ENCODE measurements around the gene LRP5. TPM values are rescaled to one million over a fixed set of nuclear protein-coding genes. Genes with fewer than 3 reads are reported as not detected.

Gene LRP5
- total RNA-seq, 2 experiments from 2014 or later = 32.2 to 32.7 TPM

- Mint-ChIP-seq H3K36me3 (ENCODE audit: low read depth) (peaks cover 5% of the 10 kb centered on the region), H3K27ac (peak overlapping the region; percentile 87), H3K27me3 (no peaks in the 10 kb centered on the region), H3K4me1 (peaks cover 51% of the 10 kb centered on the region), H3K9me3 (no peaks in the 10 kb centered on the region), H3K4me3 (no peak overlapping the region)
- POLR2A ChIA-PET = no interaction called here
- CTCF ChIA-PET = no interaction called here
- no peak for DNase-seq
Observed at GRCh38 chr11:68379206-68379605, 66.8 kb downstream of the LRP5 start.

- no peak for DNase-seq
- Mint-ChIP-seq H3K4me1 (peaks cover 50% of the 10 kb centered on the region), H3K27me3 (no peaks in the 10 kb centered on the region), H3K9me3 (no peaks in the 10 kb centered on the region), H3K4me3 (peak overlapping the region; percentile 55), H3K27ac (peak overlapping the region; percentile 87), H3K36me3 (ENCODE audit: low read depth) (peaks cover 5% of the 10 kb centered on the region)
- POLR2A ChIA-PET = no interaction called here
- CTCF ChIA-PET = interaction anchor here (0.8 to 1.4 kb wide), 2 partner anchors 62 to 124 kb away, joined by 3 to 4 read pairs; no protein-coding TSS in a partner anchor
Observed at GRCh38 chr11:68380786-68381622, 68.6 kb downstream of the LRP5 start.

GRCh38 chr11:68381716-68382115, 69.3 kb downstream of the LRP5 start:
- DNase-seq = no peak
- Mint-ChIP-seq H3K4me3 (no peak overlapping the region), H3K27ac (peak overlapping the region; percentile 86), H3K9me3 (no peaks in the 10 kb centered on the region), H3K27me3 (no peaks in the 10 kb centered on the region), H3K4me1 (peaks cover 50% of the 10 kb centered on the region), H3K36me3 (ENCODE audit: low read depth) (peaks cover 5% of the 10 kb centered on the region)
- ChIA-PET POLR2A (no interaction called here), CTCF (interaction anchor here (1.0 kb wide), 1 partner anchor 84 kb away, joined by 3 read pairs; no protein-coding TSS in a partner anchor)

- DNase-seq = no peak
- ChIA-PET CTCF (interaction anchor here (1.0 to 1.8 kb wide), 4 partner anchors 18 to 95 kb away, joined by 3 read pairs; no protein-coding TSS in a partner anchor), POLR2A (no interaction called here)
- H3K4me1 Mint-ChIP-seq = peaks cover 50% of the 10 kb centered on the region
- no peak overlapping the region for H3K4me3 Mint-ChIP-seq
- H3K27me3 Mint-ChIP-seq = no peaks in the 10 kb centered on the region
- peak overlapping the region; percentile 86 for H3K27ac Mint-ChIP-seq
- H3K36me3 Mint-ChIP-seq (ENCODE audit: low read depth) = peaks cover 5% of the 10 kb centered on the region
- no peaks in the 10 kb centered on the region for H3K9me3 Mint-ChIP-seq
Observed at GRCh38 chr11:68382358-68382998, 70.1 kb downstream of the LRP5 start.

GRCh38 chr11:68383976-68384501, 71.6 kb downstream of the LRP5 start:
- peaks cover 49% of the 10 kb centered on the region for H3K4me1 Mint-ChIP-seq
- POLR2A ChIA-PET = no interaction called here
- H3K27ac Mint-ChIP-seq = no peak overlapping the region
- H3K9me3 Mint-ChIP-seq = no peaks in the 10 kb centered on the region
- H3K4me3 Mint-ChIP-seq = no peak overlapping the region
- DNase-seq = peak; percentile 76
- peaks cover 5% of the 10 kb centered on the region for H3K36me3 Mint-ChIP-seq (ENCODE audit: low read depth)
- CTCF ChIA-PET = interaction anchor here (0.9 to 1.8 kb wide), 4 partner anchors 17 to 126 kb away, joined by 3 read pairs; no protein-coding TSS in a partner anchor
- H3K27me3 Mint-ChIP-seq = no peaks in the 10 kb centered on the region

- Mint-ChIP-seq H3K36me3 (ENCODE audit: low read depth) (peaks cover 5% of the 10 kb centered on the region), H3K9me3 (no peaks in the 10 kb centered on the region), H3K4me1 (peaks cover 44% of the 10 kb centered on the region), H3K27ac (no peak overlapping the region), H3K27me3 (no peaks in the 10 kb centered on the region), H3K4me3 (no peak overlapping the region)
- CTCF ChIA-PET = interaction anchor here (1.0 kb wide), 1 partner anchor 42 kb away, joined by 3 read pairs; no protein-coding TSS in a partner anchor
- POLR2A ChIA-PET = no interaction called here
- DNase-seq = no peak
Observed at GRCh38 chr11:68384530-68385081, 72.2 kb downstream of the LRP5 start.

GRCh38 chr11:68385128-68385527, 72.7 kb downstream of the LRP5 start:
- POLR2A ChIA-PET = no interaction called here
- Mint-ChIP-seq H3K27ac (no peak overlapping the region), H3K27me3 (no peaks in the 10 kb centered on the region), H3K4me1 (peaks cover 38% of the 10 kb centered on the region), H3K36me3 (ENCODE audit: low read depth) (peaks cover 5% of the 10 kb centered on the region), H3K4me3 (no peak overlapping the region), H3K9me3 (no peaks in the 10 kb centered on the region)
- DNase-seq = no peak
- CTCF ChIA-PET = interaction anchor here (1.0 kb wide), 1 partner anchor 42 kb away, joined by 3 read pairs; no protein-coding TSS in a partner anchor

- H3K4me1 Mint-ChIP-seq = peaks cover 25% of the 10 kb centered on the region
- no peak overlapping the region for H3K27ac Mint-ChIP-seq
- no peaks in the 10 kb centered on the region for H3K27me3 Mint-ChIP-seq
- no peaks in the 10 kb centered on the region for H3K9me3 Mint-ChIP-seq
- ChIA-PET CTCF (no interaction called here), POLR2A (no interaction called here)
- H3K4me3 Mint-ChIP-seq = no peak overlapping the region
- no peaks in the 10 kb centered on the region for H3K36me3 Mint-ChIP-seq (ENCODE audit: low read depth)
- DNase-seq = no peak
Observed at GRCh38 chr11:68386331-68386978, 74.1 kb downstream of the LRP5 start.

- peaks cover 12% of the 10 kb centered on the region for H3K4me1 Mint-ChIP-seq
- no peak overlapping the region for H3K27ac Mint-ChIP-seq
- H3K36me3 Mint-ChIP-seq (ENCODE audit: low read depth) = no peaks in the 10 kb centered on the region
- ChIA-PET POLR2A (no interaction called here), CTCF (interaction anchor here (0.8 kb wide), 1 partner anchor 432 kb away, joined by 3 read pairs; no protein-coding TSS in a partner anchor)
- no peak for DNase-seq
- H3K4me3 Mint-ChIP-seq = no peak overlapping the region
- no peaks in the 10 kb centered on the region for H3K9me3 Mint-ChIP-seq
- no peaks in the 10 kb centered on the region for H3K27me3 Mint-ChIP-seq
Observed at GRCh38 chr11:68387840-68388239, 75.4 kb downstream of the LRP5 start.

- Mint-ChIP-seq H3K4me3 (no peak overlapping the region), H3K4me1 (peaks cover 4% of the 10 kb centered on the region), H3K36me3 (ENCODE audit: low read depth) (no peaks in the 10 kb centered on the region), H3K27me3 (no peaks in the 10 kb centered on the region), H3K27ac (no peak overlapping the region), H3K9me3 (no peaks in the 10 kb centered on the region)
- ChIA-PET CTCF (interaction anchor here (0.8 kb wide), 1 partner anchor 433 kb away, joined by 3 read pairs; no protein-coding TSS in a partner anchor), POLR2A (no interaction called here)
- DNase-seq = no peak
Observed at GRCh38 chr11:68388595-68389198, 76.3 kb downstream of the LRP5 start.

GRCh38 chr11:68390315-68390714, 77.9 kb downstream of the LRP5 start:
- ChIA-PET CTCF (interaction anchor here (0.6 kb wide), 1 partner anchor 31 kb away, joined by 3 read pairs; no protein-coding TSS in a partner anchor), POLR2A (no interaction called here)
- no peaks in the 10 kb centered on the region for H3K36me3 Mint-ChIP-seq (ENCODE audit: low read depth)

GRCh38 chr11:68392822-68393221, 80.4 kb downstream of the LRP5 start:
- Mint-ChIP-seq H3K36me3 (ENCODE audit: low read depth) (no peaks in the 10 kb centered on the region), H3K9me3 (no peaks in the 10 kb centered on the region), H3K4me3 (no peak overlapping the region), H3K4me1 (no peaks in the 10 kb centered on the region), H3K27me3 (no peaks in the 10 kb centered on the region), H3K27ac (no peak overlapping the region)
- POLR2A ChIA-PET = no interaction called here
- CTCF ChIA-PET = no interaction called here
- no peak for DNase-seq

More at GRCh38 chr11:68390315-68390714, 77.9 kb downstream of the LRP5 start:
- no peak for DNase-seq
- Mint-ChIP-seq H3K4me1 (no peaks in the 10 kb centered on the region), H3K4me3 (no peak overlapping the region), H3K9me3 (no peaks in the 10 kb centered on the region), H3K27ac (no peak overlapping the region), H3K27me3 (no peaks in the 10 kb centered on the region)

Measured in activated CD4-positive, alpha-beta T cell treated with anti-CD3 and anti-CD28 coated beads, Interleukin-2, amount 10 ng/mL, durations not matched to agents 7 days and 5 days (primary cell).